Measurements from ENCODE around the gene SPHK1.

The SPHK1 gene

GRCh38 chr17:76390003-76390421 is 5.6 kb downstream of the SPHK1 start:
- FAIRE-seq (no peak), DNase-seq (ENCODE audit: insufficient read length, low spot score) (no peak)
- TF ChIP-seq POU2F2 (IDR thresholded peaks at IDR 0.05; ENCODE audit: low read depth, low read length): no peak
- no peak for TF ChIP-seq SPI1 (IDR thresholded peaks at IDR 0.05; ENCODE audit: low read depth, low read length)
- no peak for TF ChIP-seq POLR2A (IDR thresholded peaks at IDR 0.05; ENCODE audit: low read depth, low read length)
- no peak for TF ChIP-seq POLR2AphosphoS5 (IDR thresholded peaks at IDR 0.05; ENCODE audit: low read depth, low read length)
- no peak for TF ChIP-seq TAF1 (IDR thresholded peaks at IDR 0.05; ENCODE audit: low read depth, low read length)
- TF ChIP-seq PAX5 (IDR thresholded peaks at IDR 0.05; ENCODE audit: insufficient read depth, low read length, severe bottlenecking): no peak

GRCh38 chr17:76391200-76391715 is 6.8 kb downstream of the SPHK1 start:
- TF ChIP-seq POLR2A (IDR thresholded peaks at IDR 0.05; ENCODE audit: low read depth, low read length) (no peak), POLR2AphosphoS5 (IDR thresholded peaks at IDR 0.05; ENCODE audit: low read depth, low read length) (no peak), SPI1 (IDR thresholded peaks at IDR 0.05; ENCODE audit: low read depth, low read length) (no peak), PAX5 (IDR thresholded peaks at IDR 0.05; ENCODE audit: insufficient read depth, low read length, severe bottlenecking) (no peak)
- DNase-seq (ENCODE audit: insufficient read length, low spot score): no peak
- no peak for FAIRE-seq

GRCh38 chr17:76394166-76394565 is 9.8 kb downstream of the SPHK1 start:
- DNase-seq (ENCODE audit: insufficient read length, low spot score) (no peak), FAIRE-seq (no peak)

GRCh38 chr17:76395980-76396379 is 11.6 kb downstream of the SPHK1 start:
- TF ChIP-seq TAF1 (IDR thresholded peaks at IDR 0.05; ENCODE audit: low read depth, low read length) (no peak), POLR2AphosphoS5 (IDR thresholded peaks at IDR 0.05; ENCODE audit: low read depth, low read length) (no peak), PAX5 (IDR thresholded peaks at IDR 0.05; ENCODE audit: insufficient read depth, low read length, severe bottlenecking) (no peak)
- no peak for DNase-seq (ENCODE audit: insufficient read length, low spot score)
- FAIRE-seq: no peak

More at GRCh38 chr17:76394166-76394565, 9.8 kb downstream of the SPHK1 start:
- no peak for TF ChIP-seq POLR2AphosphoS5 (IDR thresholded peaks at IDR 0.05; ENCODE audit: low read depth, low read length)
- no peak for TF ChIP-seq SPI1 (IDR thresholded peaks at IDR 0.05; ENCODE audit: low read depth, low read length)
- TF ChIP-seq PAX5 (IDR thresholded peaks at IDR 0.05; ENCODE audit: insufficient read depth, low read length, severe bottlenecking): no peak
- no peak for TF ChIP-seq POU2F2 (IDR thresholded peaks at IDR 0.05; ENCODE audit: low read depth, low read length)
- no peak for TF ChIP-seq POLR2A (IDR thresholded peaks at IDR 0.05; ENCODE audit: low read depth, low read length)
- no peak for TF ChIP-seq TAF1 (IDR thresholded peaks at IDR 0.05; ENCODE audit: low read depth, low read length)

GRCh38 chr17:76397184-76397583 is 12.8 kb downstream of the SPHK1 start:
- FAIRE-seq (no peak), DNase-seq (ENCODE audit: insufficient read length, low spot score) (no peak)
- TF ChIP-seq POU2F2 (IDR thresholded peaks at IDR 0.05; ENCODE audit: low read depth, low read length) (no peak), POLR2AphosphoS5 (IDR thresholded peaks at IDR 0.05; ENCODE audit: low read depth, low read length) (no peak), PAX5 (IDR thresholded peaks at IDR 0.05; ENCODE audit: insufficient read depth, low read length, severe bottlenecking) (no peak), TAF1 (IDR thresholded peaks at IDR 0.05; ENCODE audit: low read depth, low read length) (no peak), SPI1 (IDR thresholded peaks at IDR 0.05; ENCODE audit: low read depth, low read length) (no peak), POLR2A (IDR thresholded peaks at IDR 0.05; ENCODE audit: low read depth, low read length) (no peak)

- DNase-seq (ENCODE audit: insufficient read length, low spot score) (peak; percentile 85), FAIRE-seq (peak; percentile 94)
- no peak for TF ChIP-seq POU2F2 (IDR thresholded peaks at IDR 0.05; ENCODE audit: low read depth, low read length)
- TF ChIP-seq PAX5 (IDR thresholded peaks at IDR 0.05; ENCODE audit: insufficient read depth, low read length, severe bottlenecking): peak; percentile 83
- TF ChIP-seq TAF1 (IDR thresholded peaks at IDR 0.05; ENCODE audit: low read depth, low read length): no peak
- TF ChIP-seq SPI1 (IDR thresholded peaks at IDR 0.05; ENCODE audit: low read depth, low read length): no peak
- no peak for TF ChIP-seq POLR2AphosphoS5 (IDR thresholded peaks at IDR 0.05; ENCODE audit: low read depth, low read length)
These were observed 13.5 kb downstream of the SPHK1 start for GRCh38 chr17:76397687-76398522.

- DNase-seq (ENCODE audit: insufficient read length, low spot score): no peak
- no peak for FAIRE-seq
- TF ChIP-seq POU2F2 (IDR thresholded peaks at IDR 0.05; ENCODE audit: low read depth, low read length) (no peak), TAF1 (IDR thresholded peaks at IDR 0.05; ENCODE audit: low read depth, low read length) (no peak)
These were observed 14.2 kb downstream of the SPHK1 start for GRCh38 chr17:76398523-76399174.

- no peak for TF ChIP-seq PAX5 (IDR thresholded peaks at IDR 0.05; ENCODE audit: insufficient read depth, low read length, severe bottlenecking)
- no peak for TF ChIP-seq POLR2A (IDR thresholded peaks at IDR 0.05; ENCODE audit: low read depth, low read length)
- TF ChIP-seq TAF1 (IDR thresholded peaks at IDR 0.05; ENCODE audit: low read depth, low read length): no peak
- TF ChIP-seq SPI1 (IDR thresholded peaks at IDR 0.05; ENCODE audit: low read depth, low read length): no peak
- no peak for TF ChIP-seq POU2F2 (IDR thresholded peaks at IDR 0.05; ENCODE audit: low read depth, low read length)
- TF ChIP-seq POLR2AphosphoS5 (IDR thresholded peaks at IDR 0.05; ENCODE audit: low read depth, low read length): no peak
- no peak for DNase-seq (ENCODE audit: insufficient read length, low spot score)
- FAIRE-seq: no peak
These were observed 15.1 kb downstream of the SPHK1 start for GRCh38 chr17:76399175-76400172.

GRCh38 chr17:76402711-76403110 is 18.3 kb downstream of the SPHK1 start:
- no peak for FAIRE-seq
- no peak for DNase-seq (ENCODE audit: insufficient read length, low spot score)
- TF ChIP-seq TAF1 (IDR thresholded peaks at IDR 0.05; ENCODE audit: low read depth, low read length) (no peak), POLR2AphosphoS5 (IDR thresholded peaks at IDR 0.05; ENCODE audit: low read depth, low read length) (no peak), SPI1 (IDR thresholded peaks at IDR 0.05; ENCODE audit: low read depth, low read length) (no peak), POLR2A (IDR thresholded peaks at IDR 0.05; ENCODE audit: low read depth, low read length) (no peak), PAX5 (IDR thresholded peaks at IDR 0.05; ENCODE audit: insufficient read depth, low read length, severe bottlenecking) (no peak), POU2F2 (IDR thresholded peaks at IDR 0.05; ENCODE audit: low read depth, low read length) (no peak)
